ENCODE data around the gene ZNF804A.

Gene ZNF804A

GRCh38 chr2:184971546-184972068 is 373.3 kb downstream of the ZNF804A start:
- no peak for DNase-seq

Measured in NCI-H1436 treated with DMSO at 0.1 percent for 48 hours (cell line).